GM19324 (cell line): ENCODE data around the gene CUZD1.
"Not testable (repeated sequence)": the region's sequence is repeated elsewhere in the genome, so short reads cannot be mapped to it uniquely, and the experiment has no call there.

Source experiments
- ATAC-seq: cut with Tn5 transposase; IDR thresholded peaks from one replicate; pipeline ENCODE4 v1.9.1; 2021; ENCODE audit warnings: mild to moderate bottlenecking, moderate library complexity; ENCODE audit not compliant: unreplicated experiment, low FRiP score

CUZD1 gene

GRCh38 chr10:122858042-122858441 is 12.4 kb upstream of the CUZD1 start:
- ATAC-seq: not testable (repeated sequence)

GRCh38 chr10:122856902-122857301 is 11.2 kb upstream of the CUZD1 start:
- ATAC-seq: no peak

GRCh38 chr10:122855745-122856144 is 10.1 kb upstream of the CUZD1 start:
- no peak for ATAC-seq

GRCh38 chr10:122854648-122855047 is 9.0 kb upstream of the CUZD1 start:
- no peak for ATAC-seq

GRCh38 chr10:122853665-122854313 is 8.1 kb upstream of the CUZD1 start:
- ATAC-seq: no peak

GRCh38 chr10:122852261-122852660 is 6.6 kb upstream of the CUZD1 start:
- no peak for ATAC-seq

- ATAC-seq: no peak
Measured at GRCh38 chr10:122850705-122851640, 5.3 kb upstream of the CUZD1 start.

GRCh38 chr10:122849900-122850605 is 4.4 kb upstream of the CUZD1 start:
- ATAC-seq: no peak

- no peak for ATAC-seq
Measured at GRCh38 chr10:122849090-122849489, 3.4 kb upstream of the CUZD1 start.

GRCh38 chr10:122847782-122848604 is 2.3 kb upstream of the CUZD1 start:
- ATAC-seq: no peak

- ATAC-seq: no peak
Measured at GRCh38 chr10:122844146-122844545, 1.5 kb downstream of the CUZD1 start.

GRCh38 chr10:122841569-122841968 is 4.1 kb downstream of the CUZD1 start:
- ATAC-seq: no peak

GRCh38 chr10:122839505-122839904 is 6.2 kb downstream of the CUZD1 start:
- no peak for ATAC-seq

GRCh38 chr10:122838880-122839279 is 6.8 kb downstream of the CUZD1 start:
- ATAC-seq: no peak

- no peak for ATAC-seq
Measured at GRCh38 chr10:122835908-122836307, 9.7 kb downstream of the CUZD1 start.

GRCh38 chr10:122830965-122831353 is 14.7 kb downstream of the CUZD1 start:
- no peak for ATAC-seq

- no peak for ATAC-seq
Measured at GRCh38 chr10:122830273-122830964, 15.2 kb downstream of the CUZD1 start.

GRCh38 chr10:122829454-122829853 is 16.2 kb downstream of the CUZD1 start:
- ATAC-seq: no peak

- ATAC-seq: no peak
Measured at GRCh38 chr10:122828716-122829255, 16.9 kb downstream of the CUZD1 start.
